ENCODE measurements around the gene GCA.

The GCA gene, protein sequence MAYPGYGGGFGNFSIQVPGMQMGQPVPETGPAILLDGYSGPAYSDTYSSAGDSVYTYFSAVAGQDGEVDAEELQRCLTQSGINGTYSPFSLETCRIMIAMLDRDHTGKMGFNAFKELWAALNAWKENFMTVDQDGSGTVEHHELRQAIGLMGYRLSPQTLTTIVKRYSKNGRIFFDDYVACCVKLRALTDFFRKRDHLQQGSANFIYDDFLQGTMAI

DNA sequence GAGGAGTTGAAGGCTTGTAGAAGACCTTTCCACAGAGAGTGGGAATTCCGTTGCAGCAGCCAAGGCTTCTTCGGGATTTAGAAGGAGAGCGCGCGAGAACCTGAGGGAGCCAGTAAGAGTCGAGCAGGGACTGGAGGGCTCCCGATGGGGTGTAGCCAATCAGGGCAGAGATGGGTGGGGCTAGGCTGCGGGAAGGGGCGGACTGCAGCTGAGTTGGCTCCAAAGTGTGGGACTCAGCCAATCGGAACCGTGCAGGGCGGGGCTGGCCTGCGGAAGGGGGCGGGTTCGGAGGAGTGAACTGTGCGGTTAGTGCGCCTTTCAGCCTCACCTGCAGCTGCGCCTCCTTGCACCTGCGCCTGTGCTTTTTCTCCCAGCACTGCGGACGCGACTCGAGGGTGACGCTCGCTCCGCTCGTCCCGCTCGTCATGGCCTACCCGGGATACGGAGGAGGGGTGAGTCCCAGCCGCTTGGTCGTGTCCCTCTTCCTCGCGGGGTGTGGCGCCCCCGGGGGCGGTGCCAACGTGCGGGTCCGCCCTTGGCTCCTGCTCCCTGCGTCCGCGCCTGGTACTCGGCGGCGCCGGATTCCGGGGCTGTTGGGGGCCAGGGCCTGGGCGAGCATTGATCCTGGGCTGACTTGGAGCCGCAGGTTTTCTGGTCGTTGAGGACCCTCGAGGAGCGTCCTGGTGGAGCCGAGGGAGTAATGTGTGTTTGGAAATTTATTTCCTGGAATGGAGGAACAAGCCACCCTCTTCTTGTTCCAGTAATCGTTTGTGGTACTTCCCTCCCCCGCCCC lies at the start of gene GCA:
GCA (plus strand) TSS at position 309 of the 793 bp plus-strand sequence; CDS start at position 426, 117 bp downstream.
- peak; percentile 96 for DNase-seq (ENCODE audit: low spot score)

DNA sequence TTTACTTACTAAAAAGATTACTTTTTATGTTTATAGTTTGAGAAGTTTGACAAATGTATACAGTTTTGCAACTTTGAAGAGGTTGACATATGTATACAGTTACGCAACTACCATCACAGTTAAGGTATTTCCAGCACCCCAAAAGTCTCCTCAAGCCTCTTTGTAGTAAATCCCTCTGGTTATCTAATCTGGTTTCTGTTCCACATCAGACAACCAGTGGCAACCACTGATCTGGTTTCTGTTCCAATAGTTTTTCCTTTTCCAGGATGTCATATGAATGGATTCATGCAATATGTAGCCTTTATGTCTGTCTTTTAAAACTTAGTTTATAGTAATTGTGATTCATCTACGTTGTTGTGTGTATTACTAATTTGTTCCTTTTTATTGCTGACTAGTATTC lies 48.9 kb upstream of the GCA start:
- DNase-seq (ENCODE audit: low spot score), result no peak

DNA sequence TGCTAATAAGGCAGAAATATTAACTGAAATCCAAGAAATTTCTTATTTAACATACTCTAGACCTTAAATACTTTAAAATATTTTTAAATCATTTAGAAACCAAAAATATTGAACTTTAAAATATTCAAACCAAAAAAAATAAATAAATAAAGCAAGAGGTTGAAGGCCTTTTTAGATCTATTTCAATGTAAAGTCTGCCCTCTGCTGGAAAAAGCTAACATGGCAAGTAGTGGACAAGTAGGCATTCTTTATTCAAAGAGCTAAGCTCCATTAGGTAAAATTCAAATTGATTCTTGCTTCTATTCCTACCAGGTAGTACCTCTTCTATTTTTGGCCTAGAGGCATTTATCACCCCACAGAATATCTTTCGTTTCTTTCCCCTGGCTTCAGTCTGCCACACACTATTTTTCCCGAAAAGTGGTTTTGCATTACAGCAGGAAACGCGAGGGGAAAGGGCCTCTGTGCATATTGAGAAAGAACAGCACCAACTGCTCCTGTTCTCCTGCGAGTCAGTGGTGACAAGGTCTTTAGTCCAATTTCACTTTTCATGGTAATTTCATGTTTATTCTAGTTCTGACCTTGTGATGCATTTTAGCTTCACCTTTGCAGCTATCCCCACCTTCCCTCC lies 45.9 kb upstream of the GCA start:
- DNase-seq (ENCODE audit: low spot score), result peak; percentile 44

DNA sequence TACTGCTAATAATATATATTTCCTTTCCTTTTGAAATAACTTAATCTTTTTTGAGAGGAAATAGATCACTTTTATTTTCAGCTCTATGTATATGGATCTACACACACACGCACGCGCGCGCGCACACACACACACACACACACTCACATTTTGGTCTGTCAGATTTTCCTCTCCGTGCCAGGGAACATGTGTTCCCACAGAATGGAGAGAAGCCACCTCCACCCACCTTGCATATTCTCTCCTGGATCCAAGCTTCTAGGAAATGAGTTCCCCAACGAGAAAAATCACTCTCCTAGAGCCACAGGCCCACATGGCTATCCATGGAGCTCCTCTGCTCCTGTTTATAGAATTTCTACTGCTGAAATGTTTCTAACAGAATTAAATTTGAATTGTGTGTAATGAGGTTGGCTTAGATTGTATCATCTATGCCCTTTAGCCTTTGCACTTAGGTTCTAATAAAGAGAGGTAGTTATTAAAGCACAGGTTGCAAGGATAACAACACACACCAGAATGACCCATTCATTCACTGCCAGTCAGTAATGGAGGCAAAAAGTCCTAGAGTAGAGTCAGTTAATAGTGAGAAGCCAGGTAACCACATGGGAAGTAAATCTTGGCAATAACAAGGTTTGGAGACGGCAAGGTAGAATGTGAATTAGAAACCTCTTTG lies 45.1 kb upstream of the GCA start:
- no peak for DNase-seq (ENCODE audit: low spot score)

DNA sequence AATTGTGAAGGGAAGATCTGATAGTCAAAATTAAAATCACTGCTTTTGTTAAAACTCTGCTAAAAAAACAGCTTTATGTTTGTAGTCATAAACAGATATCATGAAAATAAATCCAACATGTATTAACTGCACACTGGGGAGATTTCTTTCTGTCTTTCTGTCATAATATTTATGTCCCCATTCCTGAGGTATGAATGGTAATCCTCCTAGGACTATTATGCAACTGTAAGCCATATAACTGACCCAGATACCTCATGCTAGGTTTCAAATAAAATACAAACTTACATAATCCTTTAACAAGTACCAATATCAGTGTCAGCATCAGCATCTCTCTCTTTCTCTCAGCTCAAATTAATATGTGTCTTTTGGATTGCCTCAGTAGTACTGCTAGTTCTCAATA lies 43.7 kb upstream of the GCA start:
- DNase-seq (ENCODE audit: low spot score), result no peak

DNA sequence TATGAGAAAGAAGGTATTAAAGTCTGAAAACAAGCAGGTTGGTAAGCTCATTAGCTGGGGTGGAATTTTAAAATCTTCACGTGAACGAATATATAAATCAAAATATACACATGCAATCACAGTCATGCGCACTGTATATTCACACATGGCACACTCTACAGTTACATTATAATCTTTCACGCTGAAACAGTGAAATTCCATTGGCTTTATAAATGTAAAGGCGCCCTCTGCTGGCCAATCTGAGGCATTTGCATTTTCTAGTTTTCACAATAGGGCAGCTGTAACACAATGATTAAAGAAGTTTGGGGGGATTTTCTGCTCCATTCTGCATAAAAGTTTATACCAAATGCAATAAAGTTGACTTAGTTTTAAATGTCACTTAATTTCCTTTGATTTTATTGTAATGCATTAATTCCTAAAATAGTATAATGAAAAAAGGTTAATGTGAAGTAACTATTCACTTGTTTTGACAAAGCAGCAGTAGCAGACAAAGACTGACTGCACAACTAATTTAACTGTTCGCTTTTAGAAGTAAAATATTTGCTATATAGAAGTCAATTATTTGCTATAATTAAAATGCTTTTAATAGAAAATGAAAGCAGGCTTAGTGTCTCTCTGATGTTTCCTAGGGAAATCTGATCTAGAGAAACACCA lies 42.7 kb upstream of the GCA start:
- DNase-seq (ENCODE audit: low spot score), result peak; percentile 43

DNA sequence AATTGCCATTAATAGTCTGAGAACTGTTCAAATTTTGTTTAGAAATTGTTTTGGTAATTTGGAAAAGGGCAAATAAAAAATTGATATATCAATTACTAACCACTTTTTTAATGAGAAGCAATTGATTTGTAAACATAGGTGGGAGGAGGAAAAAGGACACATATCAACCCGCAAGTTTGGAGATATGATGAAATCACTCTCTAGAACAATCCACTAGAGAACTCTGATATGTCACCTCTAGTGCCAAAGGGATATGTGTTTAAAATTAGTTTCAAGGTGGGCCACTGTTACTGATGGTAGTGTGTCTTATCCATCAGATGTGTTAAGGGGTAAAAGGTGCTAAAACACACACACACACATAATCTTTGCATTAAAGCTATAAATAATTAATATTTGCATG lies 42.1 kb upstream of the GCA start:
- DNase-seq (ENCODE audit: low spot score), result no peak

DNA sequence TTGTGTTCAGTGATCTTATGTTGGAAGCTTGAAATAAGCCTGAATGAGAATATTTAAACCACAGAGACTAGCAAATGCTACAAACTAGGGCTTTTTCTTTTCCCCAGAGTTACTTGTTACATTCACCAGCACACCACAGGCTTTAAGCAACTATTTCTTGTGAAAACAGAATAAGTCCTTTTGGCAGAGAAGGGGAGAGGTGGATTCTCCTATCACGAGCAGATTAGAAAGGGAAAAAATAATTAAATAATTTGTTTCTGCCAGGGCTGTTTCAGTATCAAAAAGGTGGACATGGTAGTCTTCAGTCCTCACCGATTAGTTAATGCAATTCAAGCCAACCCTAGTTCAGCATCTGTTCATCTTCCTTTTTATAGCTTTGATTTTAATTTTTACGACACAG lies 38.0 kb upstream of the GCA start:
- no peak for DNase-seq (ENCODE audit: low spot score)

DNA sequence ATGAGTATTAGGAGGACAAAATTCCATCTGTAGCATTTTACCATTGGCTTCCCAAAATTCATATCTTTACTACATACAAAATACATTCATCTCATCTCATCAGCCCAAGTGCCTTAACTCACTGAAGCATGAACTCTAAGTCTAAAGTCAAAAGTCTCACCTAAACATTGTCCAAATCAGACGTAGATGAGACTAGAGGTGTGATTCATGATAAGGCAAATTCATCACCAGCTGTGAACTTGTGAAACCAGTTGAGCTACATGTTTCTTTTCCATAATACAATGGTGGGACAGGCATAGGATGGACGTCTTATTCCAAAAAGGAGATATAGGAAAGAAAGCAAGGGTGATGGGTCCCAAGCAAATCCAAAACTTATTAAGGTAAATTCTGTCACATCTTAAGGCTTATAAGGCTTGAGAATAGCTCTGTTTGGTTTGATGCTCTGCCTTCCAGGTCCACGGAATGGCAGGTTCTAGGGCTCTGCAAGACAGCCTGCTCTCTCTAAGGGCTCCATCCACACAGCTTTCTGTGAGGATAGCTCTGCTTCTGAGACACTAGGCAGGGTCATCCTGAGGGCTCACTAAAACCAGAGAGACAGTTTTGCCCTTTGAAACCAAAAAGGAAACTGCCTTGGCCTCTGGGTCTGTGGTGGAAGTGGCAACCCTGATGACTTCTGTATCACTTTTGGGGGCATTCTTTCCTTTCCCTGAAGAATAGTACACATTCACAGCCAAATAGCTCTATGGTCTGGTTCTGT lies 35.0 kb upstream of the GCA start:
- DNase-seq (ENCODE audit: low spot score), result no peak

DNA sequence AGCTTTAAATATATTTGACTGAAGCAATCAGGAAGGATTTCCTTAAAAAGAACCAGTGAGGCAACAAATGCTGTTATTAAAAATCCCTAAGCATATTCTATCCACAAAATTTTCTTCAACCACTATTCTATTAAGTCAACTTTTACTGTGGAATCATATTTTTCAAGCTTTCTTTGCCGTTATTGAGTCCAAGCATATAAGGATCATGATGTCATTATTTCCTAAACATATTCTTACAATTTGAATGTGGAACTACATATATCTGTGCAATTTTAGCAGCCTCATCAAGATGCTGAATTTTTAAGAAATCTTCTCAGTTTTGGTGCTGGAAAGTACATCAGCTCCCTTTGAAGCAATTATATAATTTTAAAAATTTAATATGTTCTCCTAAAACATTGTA lies 31.1 kb upstream of the GCA start:
- no peak for DNase-seq (ENCODE audit: low spot score)

DNA sequence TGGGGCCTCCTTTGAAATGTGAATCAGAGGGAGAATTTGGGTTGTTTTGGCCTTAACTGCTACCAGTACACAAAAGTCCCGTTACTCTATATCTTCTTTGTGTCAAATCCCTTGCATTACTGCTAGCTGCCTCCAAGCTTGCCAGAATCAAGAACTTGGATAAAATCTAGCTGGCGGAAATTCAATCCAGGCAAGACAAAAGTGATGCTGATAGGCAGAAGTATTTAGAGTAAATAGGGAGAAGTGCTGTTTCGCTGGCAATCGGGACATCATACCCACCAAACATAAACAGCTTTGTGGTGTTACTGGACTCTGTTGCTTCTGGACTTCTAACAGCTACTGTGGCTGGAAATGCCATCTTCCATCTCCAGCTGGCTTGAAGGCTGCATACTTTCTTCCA lies 28.0 kb upstream of the GCA start:
- DNase-seq (ENCODE audit: low spot score), result no peak

DNA sequence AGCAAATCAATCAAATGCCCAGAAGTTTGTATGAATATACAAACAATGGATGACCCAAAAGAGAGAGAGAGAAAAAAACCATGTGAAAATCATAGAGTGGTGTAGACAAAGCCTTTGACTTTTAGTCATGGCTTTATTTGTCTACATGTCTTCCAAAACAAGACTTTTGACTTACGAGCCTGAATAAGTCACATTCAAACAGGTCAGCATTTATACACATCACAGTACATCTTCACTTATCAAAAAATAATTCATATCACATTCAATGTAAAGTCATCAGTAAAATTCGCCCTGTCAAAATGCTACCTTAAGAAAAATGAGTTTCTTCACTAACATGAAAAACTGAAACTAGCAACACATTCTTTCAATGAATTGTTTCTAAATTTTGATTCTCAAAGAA lies 27.3 kb upstream of the GCA start:
- DNase-seq (ENCODE audit: low spot score), result no peak

DNA sequence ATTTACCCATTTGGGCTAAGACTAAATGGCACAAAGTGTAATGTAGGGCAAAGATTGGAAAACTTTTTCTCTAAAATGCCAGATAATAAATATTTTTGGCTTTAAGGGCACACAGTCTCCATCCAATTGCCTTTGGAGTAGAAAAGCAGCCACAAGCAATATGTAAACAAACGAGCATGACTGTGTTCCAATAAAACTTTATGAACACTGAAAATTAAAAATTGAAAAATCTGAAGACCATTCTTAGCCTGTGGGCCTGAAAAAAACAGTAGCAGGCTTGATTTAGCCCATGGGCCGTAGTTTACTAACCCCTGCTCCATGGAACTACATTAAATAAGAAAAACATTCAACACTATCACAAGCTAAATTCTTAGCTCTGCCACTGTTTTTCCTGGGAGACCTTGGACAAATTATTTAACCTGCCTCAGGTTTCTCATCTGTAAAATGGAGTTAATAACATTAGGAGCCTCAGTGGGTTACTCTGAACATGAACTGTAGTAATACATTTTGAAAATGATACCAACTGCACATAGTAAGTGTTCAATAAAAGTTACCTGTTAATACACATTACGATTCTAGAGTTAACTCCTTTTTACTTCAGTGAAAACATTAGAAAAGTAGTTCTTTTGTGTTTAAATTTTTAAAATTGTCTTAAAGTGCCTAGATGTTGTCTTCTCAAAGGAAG lies 26.7 kb upstream of the GCA start:
- no peak for DNase-seq (ENCODE audit: low spot score)

DNA sequence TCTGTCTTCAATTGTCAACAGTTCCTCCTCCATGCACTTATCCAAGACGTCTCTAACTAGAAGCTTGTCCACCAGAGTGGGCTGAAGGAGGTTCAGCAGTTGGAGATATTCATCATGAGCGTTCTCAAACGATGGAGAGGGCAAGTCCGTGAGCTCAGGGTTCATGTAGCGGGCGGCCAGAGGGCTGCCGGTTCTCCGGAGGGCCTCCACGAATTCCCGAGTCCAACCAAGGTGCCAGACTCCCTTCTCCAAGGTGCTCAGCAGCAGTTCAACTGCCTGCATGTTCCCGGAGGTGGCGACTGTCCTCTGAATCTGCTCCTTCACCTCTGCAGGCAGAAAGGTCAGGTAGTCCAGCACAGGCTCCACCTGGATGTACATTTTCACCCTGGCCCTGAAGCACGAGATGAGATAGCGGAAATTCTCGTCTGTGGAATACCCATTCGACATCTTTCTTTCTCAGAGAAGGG lies 26.0 kb upstream of the GCA start:
- peak; percentile 40 for DNase-seq (ENCODE audit: low spot score)

DNA sequence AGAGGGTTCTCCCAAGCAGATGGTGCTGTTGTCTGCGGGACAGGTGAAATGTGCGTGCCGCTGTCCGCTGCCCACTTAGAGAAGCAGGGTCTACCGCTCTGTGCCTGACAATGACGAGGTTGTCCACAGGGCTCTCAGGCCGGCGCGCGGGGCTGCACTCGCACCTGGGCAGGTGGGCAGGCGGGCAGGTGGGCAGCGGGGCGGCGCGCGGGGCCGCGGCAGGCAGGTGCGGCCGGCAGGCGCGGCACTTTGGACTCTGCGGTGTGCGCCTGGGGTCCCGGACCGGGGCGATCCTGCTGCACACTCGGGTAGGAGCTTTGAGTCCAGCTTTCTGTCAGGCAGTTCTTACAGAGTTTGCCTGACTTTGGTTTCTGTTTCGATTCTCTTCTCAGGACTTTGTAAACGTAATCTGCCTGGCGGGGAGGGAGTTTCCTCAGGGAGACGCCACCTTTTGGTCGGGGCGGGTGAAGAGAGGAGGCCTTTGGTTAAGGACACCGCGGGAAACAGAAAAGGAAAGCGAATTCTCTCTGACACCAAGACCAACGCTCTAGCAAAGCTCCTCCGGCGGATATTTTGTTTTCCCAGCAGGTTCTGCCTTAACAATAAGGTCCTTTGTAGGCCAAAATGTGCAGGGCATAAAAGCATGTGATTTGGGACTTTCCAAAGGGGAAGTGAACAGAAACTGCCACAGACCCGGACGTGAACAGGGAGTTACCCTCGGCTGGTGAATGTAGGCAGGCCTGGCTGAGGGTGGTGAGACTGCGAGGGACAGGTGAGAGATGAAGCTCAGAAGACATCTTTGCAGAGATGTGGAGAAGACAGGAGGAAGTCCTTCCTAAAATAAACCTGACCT lies 25.4 kb upstream of the GCA start, which contains the start of gene IFIH1:
IFIH1 (minus strand) TSS at position 357 of the 853 bp plus-strand sequence. CDS start 377 bp downstream, outside the sequence.
- peak; percentile 90 for DNase-seq (ENCODE audit: low spot score)

DNA sequence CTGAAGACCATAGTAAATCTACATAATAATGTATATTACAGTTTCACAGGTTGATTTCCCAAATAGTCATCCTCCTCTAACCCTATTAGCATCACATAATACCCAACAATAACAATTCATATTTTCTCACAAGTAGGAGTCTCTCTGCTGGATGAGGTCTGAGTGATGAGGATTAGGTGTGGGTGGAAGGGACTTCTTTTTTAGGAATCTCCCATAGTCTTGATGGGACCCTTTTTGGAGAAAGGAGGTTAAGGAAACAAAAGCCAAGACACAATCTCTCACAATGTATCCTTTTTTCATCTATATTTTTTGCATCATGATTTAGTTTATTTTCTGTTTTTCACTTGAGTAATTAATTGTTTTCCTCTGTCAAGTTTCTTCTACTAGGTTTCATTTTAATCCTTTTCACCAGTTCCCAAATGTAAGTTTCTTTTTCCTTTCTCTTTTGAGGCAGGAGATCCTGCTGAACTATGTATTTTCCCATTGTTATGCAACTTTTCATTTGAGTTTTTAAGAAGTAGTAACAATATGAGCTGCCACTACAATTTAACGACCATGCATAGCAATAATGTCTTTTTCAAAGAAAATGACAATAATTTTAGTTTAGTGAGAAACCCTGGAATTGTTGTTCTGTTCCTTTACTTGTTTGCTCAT lies 22.9 kb upstream of the GCA start:
- no peak for DNase-seq (ENCODE audit: low spot score)

DNA sequence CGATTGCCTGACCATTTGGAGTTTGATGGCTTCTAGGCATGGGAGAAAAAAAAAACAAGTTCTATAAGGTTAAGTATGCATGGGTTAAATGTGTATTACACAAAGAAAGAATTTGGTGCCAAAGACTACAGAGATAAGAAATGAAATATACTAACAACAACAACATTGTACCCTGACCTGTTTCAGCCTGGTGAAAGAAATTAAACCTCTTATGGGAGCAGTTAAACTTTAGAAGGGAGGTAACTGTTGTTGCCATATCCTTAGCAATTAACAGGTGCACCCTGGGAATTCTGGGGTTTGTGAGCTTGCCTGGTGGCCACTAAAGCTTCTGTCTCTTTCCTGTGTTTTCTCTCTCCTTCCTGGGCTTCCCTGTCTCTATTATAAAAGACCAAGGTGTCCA lies 19.0 kb upstream of the GCA start:
- no peak for DNase-seq (ENCODE audit: low spot score)

DNA sequence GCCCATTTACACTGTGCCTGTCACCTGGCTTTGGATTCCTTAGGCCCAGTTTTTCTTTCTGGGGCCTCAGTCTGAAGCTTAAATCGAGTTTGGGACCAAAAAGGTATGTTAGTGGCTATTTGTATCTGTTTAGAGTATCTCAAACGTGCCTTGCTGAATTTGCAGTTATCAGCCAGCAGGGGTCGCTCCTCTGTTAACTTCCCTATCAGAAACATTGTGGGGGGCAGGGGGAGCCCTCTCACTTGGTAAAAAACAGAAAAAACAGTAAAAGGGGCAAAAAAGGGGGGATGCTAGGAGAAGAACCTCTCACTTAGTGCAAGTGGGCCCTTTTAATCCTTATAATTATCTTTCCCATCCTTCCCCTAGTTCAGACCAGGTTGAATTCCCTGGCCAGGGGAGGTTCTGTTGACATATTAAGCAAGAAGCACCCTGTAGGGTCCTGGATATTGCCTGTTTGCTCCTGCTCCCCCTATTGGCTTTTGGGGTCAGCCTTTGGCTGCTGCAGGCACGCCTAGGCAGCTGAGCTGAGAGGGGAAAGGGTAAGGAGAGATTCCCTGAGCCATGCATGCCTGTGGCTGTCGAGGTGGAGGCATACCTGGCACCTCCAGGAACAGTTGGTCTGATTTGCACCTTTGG lies 16.7 kb upstream of the GCA start:
- DNase-seq (ENCODE audit: low spot score), result no peak

DNA sequence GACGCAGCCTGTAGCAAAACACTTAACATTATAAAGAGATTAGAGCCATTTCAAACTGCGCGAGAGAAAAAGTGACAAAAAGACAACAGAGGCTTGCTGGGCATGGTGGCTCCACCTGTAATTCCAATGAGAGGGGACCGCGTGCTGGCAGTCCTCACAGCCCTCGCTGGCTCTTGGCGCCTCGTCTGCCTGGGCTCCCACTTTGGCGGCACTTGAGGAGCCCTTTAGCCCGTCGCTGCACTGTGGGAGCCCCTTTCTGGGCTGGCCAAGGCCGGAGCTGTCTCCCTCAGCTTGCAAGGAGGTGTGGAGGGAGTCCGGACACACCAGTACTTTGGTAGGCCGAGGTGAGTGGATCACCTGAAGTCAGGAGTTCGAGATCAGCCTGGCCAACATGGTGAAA lies 16.1 kb upstream of the GCA start:
- DNase-seq (ENCODE audit: low spot score), result no peak
